DOHH2 (cell line): ENCODE measurements around the gene TCEA2.

Experiments used
- H3F3A ChIP-seq: fragments of 200-600 bp; sonication (generic), shearing (Covaris generic); 2 replicates; pipeline ENCODE4 v1.6.0; 2016; ENCODE audit warnings: antibody characterized with exemption, mild to moderate bottlenecking; ENCODE audit not compliant: control insufficient read depth, insufficient read depth
- H3K27ac ChIP-seq: fragments of 200-600 bp; sonication (generic); 2 replicates; pipeline ENCODE4 v1.5.1; 2014; ENCODE audit warnings: low read depth, mild to moderate bottlenecking, low read length, moderate library complexity
- H3K27me3 ChIP-seq: fragments of 200-600 bp; sonication (generic); 2 replicates; pipeline ENCODE4 v1.6.1; 2014; ENCODE audit warnings: mild to moderate bottlenecking, low read length, mixed read lengths; ENCODE audit not compliant: control insufficient read depth
- H3K36me3 ChIP-seq: fragments of 200-600 bp; sonication (generic); 2 replicates; pipeline ENCODE4 v1.6.1; 2014; ENCODE audit warnings: mild to moderate bottlenecking, low read length, moderate library complexity, mixed read lengths; ENCODE audit not compliant: control insufficient read depth
- H3K4me1 ChIP-seq: fragments of 200-600 bp; sonication (generic); 2 replicates; pipeline ENCODE4 v1.6.1; 2014; ENCODE audit warnings: mild to moderate bottlenecking, low read length, mixed read lengths; ENCODE audit not compliant: control insufficient read depth
- H3K4me2 ChIP-seq: fragments of 200-600 bp; sonication (generic); 2 replicates; pipeline ENCODE4 v1.6.0; 2014; ENCODE audit warnings: mild to moderate bottlenecking, low read length, moderate library complexity
- H3K4me3 ChIP-seq: fragments of 200-600 bp; sonication (generic); 2 replicates; pipeline ENCODE4 v1.5.1; 2014; ENCODE audit warnings: mild to moderate bottlenecking, low read length, mixed read lengths
- H3K79me2 ChIP-seq: fragments of 200-600 bp; sonication (generic); 2 replicates; pipeline ENCODE4 v1.6.1; 2014; ENCODE audit warnings: mild to moderate bottlenecking, low read length, mixed read lengths; ENCODE audit not compliant: control insufficient read depth
- H3K9me2 ChIP-seq: fragments of 200-600 bp; sonication (generic); replicated peaks from 2 replicates; pipeline ENCODE4 v1.6.1; 2014; ENCODE audit warnings: mild to moderate bottlenecking, low read length, mixed read lengths; ENCODE audit not compliant: control insufficient read depth
- H3K9me3 ChIP-seq: fragments of 200-600 bp; sonication (generic); 2 replicates; pipeline ENCODE4 v1.6.1; 2014; ENCODE audit warnings: antibody characterized with exemption, low read length, mixed read lengths; ENCODE audit not compliant: control insufficient read depth, insufficient read depth
- H4K20me1 ChIP-seq: fragments of 200-600 bp; sonication (generic); 2 replicates; pipeline ENCODE4 v1.6.0; 2014; ENCODE audit warnings: low read depth, mild to moderate bottlenecking, antibody characterized with exemption, low read length, moderate library complexity; ENCODE audit not compliant: control insufficient read depth, insufficient read depth
- CTCF ChIP-seq: fragments of 200-600 bp; sonication (generic); IDR thresholded peaks from one replicate; pipeline ENCODE4 v1.5.1; 2014; ENCODE audit warnings: antibody characterized with exemption, mild to moderate bottlenecking, low read depth, low read length; ENCODE audit not compliant: poor library complexity, severe bottlenecking
- EZH2phosphoT487 ChIP-seq: fragments of 200-600 bp; sonication (generic); IDR thresholded peaks from 2 replicates; pipeline ENCODE4 v1.6.1; 2017; ENCODE audit warnings: borderline replicate concordance, mild to moderate bottlenecking, antibody characterized with exemption, low read length, moderate library complexity, mixed read lengths

TCEA2 gene

GRCh38 chr20:64076061-64076997 is 13.3 kb downstream of the TCEA2 start:
- no peaks in the 10 kb centered on the region for H3K27me3 ChIP-seq
- no peak for TF ChIP-seq EZH2phosphoT487
- H3K36me3 ChIP-seq: peaks cover 62% of the 10 kb centered on the region
- H4K20me1 ChIP-seq: no peaks in the 10 kb centered on the region
- peaks cover 59% of the 10 kb centered on the region for H3K4me1 ChIP-seq
- H3K4me2 ChIP-seq: peak overlapping the region; percentile 95
- H3K79me2 ChIP-seq: peaks cover 25% of the 10 kb centered on the region
- H3F3A ChIP-seq: peaks cover 22% of the 10 kb centered on the region
- H3K4me3 ChIP-seq: peak overlapping the region; percentile 99
- peak overlapping the region; percentile 89 for H3K27ac ChIP-seq
- H3K9me3 ChIP-seq: no peaks in the 10 kb centered on the region
- no peaks in the 10 kb centered on the region for H3K9me2 ChIP-seq

DNA sequence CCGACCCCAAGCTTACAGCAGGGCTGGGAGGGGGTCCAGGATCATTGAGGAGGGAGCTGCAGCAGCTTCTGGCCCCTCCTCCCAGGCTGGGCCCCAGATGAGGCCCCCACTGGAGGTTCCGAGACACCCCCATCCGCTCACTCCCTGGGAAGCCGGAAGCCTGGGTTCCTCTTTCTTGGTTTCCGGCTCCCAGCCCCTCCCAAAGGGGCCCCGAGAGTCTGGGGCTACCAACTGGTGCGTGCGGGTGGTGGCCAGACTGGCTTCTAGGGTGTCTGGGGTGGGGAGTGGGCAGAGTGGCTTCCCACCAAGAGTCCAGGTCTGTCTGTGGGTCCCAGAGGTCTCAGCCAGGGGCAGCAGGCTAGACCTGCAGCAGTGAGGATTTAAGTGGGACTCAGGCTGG is 14.1 kb downstream of the TCEA2 start:
- Histone ChIP-seq H3F3A (peaks cover 25% of the 10 kb centered on the region), H3K4me2 (peak overlapping the region; percentile 95), H3K4me1 (peaks cover 57% of the 10 kb centered on the region), H3K9me3 (no peaks in the 10 kb centered on the region), H4K20me1 (no peaks in the 10 kb centered on the region), H3K27ac (peak overlapping the region; percentile 89), H3K9me2 (no peaks in the 10 kb centered on the region), H3K27me3 (peaks cover 2% of the 10 kb centered on the region; the same call in 1 of the 2 replicates), H3K4me3 (peak overlapping the region; percentile 99), H3K36me3 (peaks cover 57% of the 10 kb centered on the region), H3K79me2 (peaks cover 25% of the 10 kb centered on the region)
- no peak for TF ChIP-seq CTCF
- TF ChIP-seq EZH2phosphoT487: no peak

DNA sequence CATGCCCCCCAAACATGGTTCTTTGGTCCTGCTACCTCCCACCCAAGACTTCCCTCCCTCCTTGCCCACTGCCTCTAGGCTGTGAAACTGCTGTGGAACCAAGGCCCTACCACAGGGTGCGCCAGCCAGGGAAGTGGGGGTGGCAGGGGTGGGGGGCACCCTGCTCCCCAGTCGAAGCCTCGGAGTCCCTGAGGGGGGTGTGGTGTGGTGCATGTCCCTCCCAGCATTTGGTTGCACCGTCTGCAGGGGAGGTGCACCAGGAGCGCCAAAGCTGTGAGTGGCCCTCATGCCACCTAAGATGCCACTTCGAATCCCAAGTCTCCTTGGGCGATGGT is 14.5 kb downstream of the TCEA2 start:
- peak overlapping the region; percentile 89 for H3K27ac ChIP-seq
- no peak for TF ChIP-seq EZH2phosphoT487
- peak; percentile 13 for TF ChIP-seq CTCF
- peaks cover 52% of the 10 kb centered on the region for H3K36me3 ChIP-seq
- peaks cover 25% of the 10 kb centered on the region for H3K79me2 ChIP-seq
- H3K9me2 ChIP-seq: no peaks in the 10 kb centered on the region
- no peaks in the 10 kb centered on the region for H4K20me1 ChIP-seq
- H3K4me1 ChIP-seq: peaks cover 57% of the 10 kb centered on the region
- H3K4me3 ChIP-seq: peak overlapping the region; percentile 99
- no peaks in the 10 kb centered on the region for H3K9me3 ChIP-seq
- H3K4me2 ChIP-seq: peak overlapping the region; percentile 95
- H3K27me3 ChIP-seq: peaks cover 5% of the 10 kb centered on the region; the same call in 1 of the 2 replicates
- peaks cover 23% of the 10 kb centered on the region for H3F3A ChIP-seq

GRCh38 chr20:64077876-64078551 is 15.0 kb downstream of the TCEA2 start:
- Histone ChIP-seq H3K4me1 (peaks cover 57% of the 10 kb centered on the region), H3K36me3 (peaks cover 48% of the 10 kb centered on the region), H4K20me1 (no peaks in the 10 kb centered on the region), H3F3A (peaks cover 23% of the 10 kb centered on the region), H3K79me2 (peaks cover 25% of the 10 kb centered on the region), H3K4me2 (peak overlapping the region; percentile 95), H3K27me3 (peaks cover 7% of the 10 kb centered on the region), H3K9me3 (no peaks in the 10 kb centered on the region), H3K4me3 (peak overlapping the region; percentile 99), H3K27ac (peak overlapping the region; percentile 89), H3K9me2 (no peaks in the 10 kb centered on the region)
- no peak for TF ChIP-seq CTCF
- TF ChIP-seq EZH2phosphoT487: no peak
